OCI-LY1 (cell line): ENCODE results near the gene ADAMTS6.

ENCODE experiments used
- EZH2 ChIP-seq: fragments of 200-600 bp; sonication (generic), shearing (Covaris generic); IDR thresholded peaks from 2 replicates; pipeline ENCODE4 v1.8.0; 2017; ENCODE audit warnings: borderline replicate concordance, mixed run types, mild to moderate bottlenecking, antibody characterized with exemption, low read length, moderate library complexity, mixed read lengths
- TF ChIP-seq, protein P1 (sequence below): fragments of 200-600 bp; sonication (generic), shearing (Covaris generic); IDR thresholded peaks from 2 replicates; pipeline ENCODE4 v1.5.1; 2017; ENCODE audit warnings: mild to moderate bottlenecking, antibody characterized with exemption, low read length, moderate library complexity, mixed read lengths

DNA sequence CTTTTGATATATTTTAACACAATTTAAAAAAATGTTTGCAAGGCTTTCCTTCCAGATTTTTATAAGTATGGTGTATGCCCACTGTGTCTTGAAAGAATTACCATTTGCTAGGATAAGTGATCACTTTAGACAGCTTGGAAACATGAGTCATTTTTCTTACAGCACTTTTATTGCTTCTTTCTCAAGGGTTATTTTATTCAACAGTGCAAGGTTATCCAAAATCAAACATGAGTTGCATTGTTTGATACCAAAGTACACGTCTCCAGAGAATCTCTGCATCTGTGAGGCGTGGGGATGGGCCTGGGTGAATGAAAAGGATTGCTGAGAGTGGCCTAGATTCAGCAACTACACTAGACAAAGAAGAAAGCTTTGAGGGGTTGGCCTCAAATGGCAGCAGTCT, 329.6 kb downstream of the ADAMTS6 start:
- TF ChIP-seq, protein P1, sequence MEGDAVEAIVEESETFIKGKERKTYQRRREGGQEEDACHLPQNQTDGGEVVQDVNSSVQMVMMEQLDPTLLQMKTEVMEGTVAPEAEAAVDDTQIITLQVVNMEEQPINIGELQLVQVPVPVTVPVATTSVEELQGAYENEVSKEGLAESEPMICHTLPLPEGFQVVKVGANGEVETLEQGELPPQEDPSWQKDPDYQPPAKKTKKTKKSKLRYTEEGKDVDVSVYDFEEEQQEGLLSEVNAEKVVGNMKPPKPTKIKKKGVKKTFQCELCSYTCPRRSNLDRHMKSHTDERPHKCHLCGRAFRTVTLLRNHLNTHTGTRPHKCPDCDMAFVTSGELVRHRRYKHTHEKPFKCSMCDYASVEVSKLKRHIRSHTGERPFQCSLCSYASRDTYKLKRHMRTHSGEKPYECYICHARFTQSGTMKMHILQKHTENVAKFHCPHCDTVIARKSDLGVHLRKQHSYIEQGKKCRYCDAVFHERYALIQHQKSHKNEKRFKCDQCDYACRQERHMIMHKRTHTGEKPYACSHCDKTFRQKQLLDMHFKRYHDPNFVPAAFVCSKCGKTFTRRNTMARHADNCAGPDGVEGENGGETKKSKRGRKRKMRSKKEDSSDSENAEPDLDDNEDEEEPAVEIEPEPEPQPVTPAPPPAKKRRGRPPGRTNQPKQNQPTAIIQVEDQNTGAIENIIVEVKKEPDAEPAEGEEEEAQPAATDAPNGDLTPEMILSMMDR: no peak
- TF ChIP-seq EZH2: no peak
